HepG2 (cell line): ENCODE results near the gene TP53BP2. TPM values are rescaled to one million over a fixed set of nuclear protein-coding genes. Genes with fewer than 3 reads are reported as not detected.
"Not testable (repeated sequence)": the region's sequence is repeated elsewhere in the genome, so short reads cannot be mapped to it uniquely, and the experiment has no call there.

Experiments
- ATAC-seq: fragments of 200-7000 bp; cut with Tn5 transposase; 3 replicates; pipeline ENCODE4 v1.9.1; 2020; ENCODE audit warnings: mild to moderate bottlenecking, moderate library complexity
- BruUV-seq: library from RNA; stranded (reverse); fragments of 400-500 nt; replicated peaks from 2 replicates; lab custom pipeline; 2021; lab: Mats Ljungman, UMichigan
- CTCF ChIA-PET: fragments of 300-600 bp; formaldehyde crosslinking; extraction: SDS; loops from one replicate; lab custom pipeline; 2021; ENCODE audit warnings: low total read pairs, inconsistent platforms, low intra/inter-chr PET ratio; lab: Yijun Ruan, JAX
- POLR2A ChIA-PET: fragments of 350-600 bp; sonication (Branson Sonifier 250); formaldehyde crosslinking; loops from one replicate; lab custom pipeline; 2020; ENCODE audit warnings: antibody characterized with exemption, inconsistent platforms; lab: Yijun Ruan, JAX
- DNase-seq: peaks from one replicate; pipeline ENCODE4 v3.0.0-alpha.2; 2015; ENCODE audit warnings: low spot score
- FAIRE-seq: peaks from 3 replicates; lab custom pipeline; 2011; peaks lifted over from hg19 to GRCh38; lab: Jason Lieb, UNC
- H2AFZ ChIP-seq: one replicate; pipeline ENCODE4 v1.6.1; 2011; ENCODE audit warnings: low read length, inconsistent platforms
- H3K27ac ChIP-seq: fragments of 300-600 bp; 3 replicates; pipeline ENCODE4 v1.8.0; 2011; ENCODE audit warnings: mixed run types, mild to moderate bottlenecking, mixed read lengths, low read length, inconsistent platforms; ENCODE audit not compliant: insufficient read depth; ENCODE audit errors: extremely low read length
- H3K27me3 ChIP-seq, 2 experiments: fragments of 200-600 bp in 1 of 2; 2 replicates in 1 of 2; 3 replicates in 1 of 2; pipeline versions ENCODE4 v1.6.0 to v1.8.0; 2011; ENCODE audit warnings: low read length in 2 of 2, mild to moderate bottlenecking in 2 of 2, moderate library complexity in 2 of 2, inconsistent platforms in 1 of 2; ENCODE audit not compliant: insufficient read depth in 2 of 2, control insufficient read depth in 1 of 2
- H3K36me3 ChIP-seq, 2 experiments: fragments of 200-600 bp in 1 of 2; replicated peaks in 1 of 2; 2 replicates in 1 of 2; 3 replicates in 1 of 2; pipeline versions ENCODE4 v1.5.1 to v1.8.0; 2011; ENCODE audit warnings: low read length in 2 of 2, inconsistent platforms in 1 of 2; ENCODE audit not compliant: insufficient read depth in 2 of 2, control insufficient read depth in 1 of 2
- H3K4me1 ChIP-seq: 2 replicates; pipeline ENCODE4 v1.5.1; 2012; ENCODE audit warnings: low read length, inconsistent platforms; ENCODE audit not compliant: insufficient read depth
- H3K4me2 ChIP-seq: 2 replicates; pipeline ENCODE4 v1.6.0; 2011; ENCODE audit warnings: low read depth, low read length, inconsistent platforms
- H3K4me3 ChIP-seq, 3 experiments: fragments of 200-600 bp in 1 of 3; sonication (generic), shearing (Covaris generic) in 1 of 3; replicated peaks in 1 of 3; 2 replicates each; pipeline ENCODE4 v1.5.1; 2011 to 2016; ENCODE audit warnings: low read length in 3 of 3, inconsistent platforms in 2 of 3, low read depth in 2 of 3, mild to moderate bottlenecking in 2 of 3, control low read depth in 1 of 3, mixed read lengths in 1 of 3; ENCODE audit not compliant: insufficient read depth in 1 of 3
- H3K79me2 ChIP-seq: one replicate; pipeline ENCODE4 v1.6.1; 2011; ENCODE audit warnings: low read length, inconsistent platforms; ENCODE audit not compliant: insufficient read depth
- H3K9ac ChIP-seq: 2 replicates; pipeline ENCODE4 v1.6.0; 2011; ENCODE audit warnings: mild to moderate bottlenecking, low read depth, low read length, inconsistent platforms; ENCODE audit not compliant: insufficient read depth
- H3K9me3 ChIP-seq: 2 replicates; pipeline ENCODE4 v1.5.1; 2012; ENCODE audit warnings: mild to moderate bottlenecking, low read length
- H4K20me1 ChIP-seq: 2 replicates; pipeline ENCODE4 v1.6.0; 2011; ENCODE audit warnings: inconsistent platforms, mild to moderate bottlenecking, low read length, moderate library complexity; ENCODE audit not compliant: insufficient read depth
- KDM5B ChIP-seq: sonication (generic); formaldehyde crosslinking; IDR thresholded peaks from 2 replicates; pipeline ENCODE4 v1.4.0; 2020; ENCODE audit warnings: missing genetic modification reagents, mild to moderate bottlenecking, borderline replicate concordance
- SNAPC2 ChIP-seq: sonication (generic); formaldehyde crosslinking; IDR thresholded peaks from 2 replicates; pipeline ENCODE4 v1.8.1; 2022; ENCODE audit warnings: mild to moderate bottlenecking, missing genetic modification reagents
- ZNF367 ChIP-seq: sonication (generic); formaldehyde crosslinking; IDR thresholded peaks from 2 replicates; pipeline ENCODE4 v1.4.0; 2020; ENCODE audit warnings: missing genetic modification reagents, borderline replicate concordance
- ZSCAN12 ChIP-seq: sonication (generic); formaldehyde crosslinking; IDR thresholded peaks from 2 replicates; pipeline ENCODE4 v1.9.0; 2021; ENCODE audit warnings: mild to moderate bottlenecking, missing genetic modification reagents
- WGBS: methylation state at CpG from one replicate; pipeline ENCODE4 v1.1.6; 2017; ENCODE audit warnings: low lambda C conversion rate; 5-methylcytosine and 5-hydroxymethylcytosine counted together
- in situ Hi-C: cut with HindIII; loops from 2 replicates; pipeline ENCODE4 v1.10.0; 2017; ENCODE audit warnings: low pct_unique_long_range_greater_than_20kb; ENCODE audit not compliant: extremely low pct_ligation_motif_present
- intact Hi-C: fragments of 100-400 bp; cut with micrococcal nuclease; formaldehyde crosslinking; loops from one replicate; pipeline ENCODE4 v1.10.0; 2022; ENCODE audit not compliant: unreplicated experiment
- polyA plus RNA-seq, 8 experiments: library from polyadenylated mRNA; depleted of rRNA in 3 of 8; stranded (reverse) in 7 of 8; unstranded in 1 of 8; fragments of >200 nt; fragmentation: Illumina TruSeq in 4 of 8; extraction: Trizol in 4 of 8; gene quantifications; 2 replicates each; pipeline versions ENCODE4 v1.2.1 to v1.2.3, GENCODE V29; 2011 to 2016; ENCODE audit warnings: low read depth in 4 of 8, missing spikeins in 1 of 8, mixed read lengths in 1 of 8; ENCODE audit not compliant: insufficient read depth in 1 of 8
- total RNA-seq, 5 experiments: library from RNA; depleted of rRNA; stranded (reverse); fragments of >200 nt; fragmentation: Illumina TruSeq; extraction: Trizol; gene quantifications; 2 replicates each; pipeline ENCODE4 v1.2.3, GENCODE V29; 2016; ENCODE audit warnings: low read depth in 1 of 5
- TF ChIP-seq, protein P1 (sequence below): sonication (generic); formaldehyde crosslinking; IDR thresholded peaks from 2 replicates; pipeline ENCODE4 v1.5.1; 2020; ENCODE audit warnings: mild to moderate bottlenecking, missing genetic modification reagents, borderline replicate concordance
- TF ChIP-seq, protein P2 (sequence below): sonication (generic); formaldehyde crosslinking; IDR thresholded peaks from one replicate; pipeline ENCODE4 v1.5.1; 2020; ENCODE audit warnings: mild to moderate bottlenecking, missing genetic modification reagents; ENCODE audit errors: not compliant biosample characterization
- TF ChIP-seq, protein P3 (sequence below): IDR thresholded peaks from 2 replicates; pipeline ENCODE4 v1.6.1; 2018; ENCODE audit warnings: missing genetic modification reagents

The TP53BP2 gene
- total and polyA plus RNA-seq, 2 of the 13 experiments (the other 11 are each of a cell fraction or from before 2014, with no cell fraction given), result 10.0 to 14.0 TPM

DNA sequence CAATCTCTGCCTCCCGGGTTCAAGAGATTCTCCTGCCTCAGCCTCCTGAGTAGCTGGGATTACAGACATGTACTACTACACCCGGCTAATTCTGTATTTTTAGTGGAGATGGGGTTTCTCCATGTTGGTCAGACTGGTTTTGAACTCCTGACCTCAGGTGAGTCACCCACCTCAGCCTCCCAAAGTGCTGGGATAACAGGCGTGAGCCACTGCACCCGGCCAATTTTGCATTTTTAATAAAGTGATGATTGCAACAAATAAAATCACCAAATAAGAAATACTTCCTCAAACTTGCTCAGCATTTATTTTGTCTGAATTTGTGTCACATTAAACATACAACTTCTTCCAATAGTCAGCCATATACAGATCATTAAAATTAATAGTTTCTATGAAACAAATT, 35.8 kb downstream of the TP53BP2 start:
- ATAC-seq, H3K9me3 ChIP-seq, H3K4me2 ChIP-seq, H3K27me3 ChIP-seq, H4K20me1 ChIP-seq, H3K27ac ChIP-seq, H3K79me2 ChIP-seq, in situ Hi-C loops, FAIRE-seq, CTCF ChIA-PET, H3K4me3 ChIP-seq, H3K4me1 ChIP-seq, H3K9ac ChIP-seq, DNase-seq, POLR2A ChIA-PET, H2AFZ ChIP-seq: not testable (repeated sequence)
- TSS peak; percentile 27 for BruUV-seq
- 93% methylated on average over 4 of the region's 4 CpGs for WGBS
- intact Hi-C loops, result loop anchor here (2.0 kb wide), 1 partner anchor 37 kb away; no protein-coding TSS in a partner anchor
- peaks cover 3 to 44% of the 10 kb centered on the region in 2 experiments; a peak in 4 of 5 replicates for H3K36me3 ChIP-seq

DNA sequence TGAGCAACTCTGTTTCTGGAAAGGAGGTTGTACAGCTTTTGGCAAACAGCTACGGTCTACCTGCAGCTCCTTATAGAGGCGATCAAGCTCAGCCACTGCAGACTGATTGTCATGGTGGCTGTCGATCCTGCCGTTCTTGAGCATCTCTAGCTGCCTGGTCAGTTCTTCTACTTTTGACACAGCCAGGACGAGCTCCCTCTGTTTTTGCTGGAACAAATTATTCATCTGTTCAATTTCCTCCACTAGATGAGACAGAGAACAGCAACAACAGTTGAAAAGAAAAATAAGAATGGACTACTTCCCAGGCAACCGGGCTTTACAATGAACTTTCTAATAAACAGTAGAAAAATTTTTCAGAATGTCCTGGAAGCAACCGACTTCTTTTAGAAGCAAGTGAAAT, 42.5 kb downstream of the TP53BP2 start:
- ChIA-PET POLR2A (no interaction called here), CTCF (no interaction called here)
- FAIRE-seq, result no peak
- H3K27ac ChIP-seq, result no peak overlapping the region
- H3K36me3 ChIP-seq, result peaks cover 5 to 66% of the 10 kb centered on the region in 2 experiments; a peak in 4 of 5 replicates
- WGBS, result 96% methylated on average over 7 of the region's 7 CpGs
- no peak overlapping the region for H3K9ac ChIP-seq
- no peak for DNase-seq
- no peaks in the 10 kb centered on the region for H3K27me3 ChIP-seq
- in situ Hi-C loops (no loop called here), intact Hi-C loops (no loop called here)
- peaks cover 5% of the 10 kb centered on the region for H3K9me3 ChIP-seq
- no peak overlapping the region for H3K4me3 ChIP-seq
- no peak for ATAC-seq
- no peaks in the 10 kb centered on the region for H3K79me2 ChIP-seq
- no TSS peak for BruUV-seq
- H4K20me1 ChIP-seq, result no peaks in the 10 kb centered on the region
- H3K4me1 ChIP-seq, result no peaks in the 10 kb centered on the region
- H3K4me2 ChIP-seq, result no peak overlapping the region
- H2AFZ ChIP-seq, result no peak overlapping the region
- no peak for TF ChIP-seq KDM5B
- no peak for TF ChIP-seq SNAPC2 (CRISPR knock-in tag)
- TF ChIP-seq, protein P1, sequence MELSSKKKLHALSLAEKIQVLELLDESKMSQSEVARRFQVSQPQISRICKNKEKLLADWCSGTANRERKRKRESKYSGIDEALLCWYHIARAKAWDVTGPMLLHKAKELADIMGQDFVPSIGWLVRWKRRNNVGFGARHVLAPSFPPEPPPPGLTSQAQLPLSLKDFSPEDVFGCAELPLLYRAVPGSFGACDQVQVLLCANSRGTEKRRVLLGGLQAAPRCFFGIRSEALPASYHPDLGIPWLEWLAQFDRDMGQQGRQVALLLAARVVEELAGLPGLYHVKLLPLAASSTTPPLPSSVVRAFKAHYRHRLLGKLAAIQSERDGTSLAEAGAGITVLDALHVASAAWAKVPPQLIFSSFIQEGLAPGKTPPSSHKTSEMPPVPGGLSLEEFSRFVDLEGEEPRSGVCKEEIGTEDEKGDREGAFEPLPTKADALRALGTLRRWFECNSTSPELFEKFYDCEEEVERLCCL (CRISPR knock-in tag), result no peak
- TF ChIP-seq ZNF367 (CRISPR knock-in tag), result no peak
- TF ChIP-seq, protein P2, sequence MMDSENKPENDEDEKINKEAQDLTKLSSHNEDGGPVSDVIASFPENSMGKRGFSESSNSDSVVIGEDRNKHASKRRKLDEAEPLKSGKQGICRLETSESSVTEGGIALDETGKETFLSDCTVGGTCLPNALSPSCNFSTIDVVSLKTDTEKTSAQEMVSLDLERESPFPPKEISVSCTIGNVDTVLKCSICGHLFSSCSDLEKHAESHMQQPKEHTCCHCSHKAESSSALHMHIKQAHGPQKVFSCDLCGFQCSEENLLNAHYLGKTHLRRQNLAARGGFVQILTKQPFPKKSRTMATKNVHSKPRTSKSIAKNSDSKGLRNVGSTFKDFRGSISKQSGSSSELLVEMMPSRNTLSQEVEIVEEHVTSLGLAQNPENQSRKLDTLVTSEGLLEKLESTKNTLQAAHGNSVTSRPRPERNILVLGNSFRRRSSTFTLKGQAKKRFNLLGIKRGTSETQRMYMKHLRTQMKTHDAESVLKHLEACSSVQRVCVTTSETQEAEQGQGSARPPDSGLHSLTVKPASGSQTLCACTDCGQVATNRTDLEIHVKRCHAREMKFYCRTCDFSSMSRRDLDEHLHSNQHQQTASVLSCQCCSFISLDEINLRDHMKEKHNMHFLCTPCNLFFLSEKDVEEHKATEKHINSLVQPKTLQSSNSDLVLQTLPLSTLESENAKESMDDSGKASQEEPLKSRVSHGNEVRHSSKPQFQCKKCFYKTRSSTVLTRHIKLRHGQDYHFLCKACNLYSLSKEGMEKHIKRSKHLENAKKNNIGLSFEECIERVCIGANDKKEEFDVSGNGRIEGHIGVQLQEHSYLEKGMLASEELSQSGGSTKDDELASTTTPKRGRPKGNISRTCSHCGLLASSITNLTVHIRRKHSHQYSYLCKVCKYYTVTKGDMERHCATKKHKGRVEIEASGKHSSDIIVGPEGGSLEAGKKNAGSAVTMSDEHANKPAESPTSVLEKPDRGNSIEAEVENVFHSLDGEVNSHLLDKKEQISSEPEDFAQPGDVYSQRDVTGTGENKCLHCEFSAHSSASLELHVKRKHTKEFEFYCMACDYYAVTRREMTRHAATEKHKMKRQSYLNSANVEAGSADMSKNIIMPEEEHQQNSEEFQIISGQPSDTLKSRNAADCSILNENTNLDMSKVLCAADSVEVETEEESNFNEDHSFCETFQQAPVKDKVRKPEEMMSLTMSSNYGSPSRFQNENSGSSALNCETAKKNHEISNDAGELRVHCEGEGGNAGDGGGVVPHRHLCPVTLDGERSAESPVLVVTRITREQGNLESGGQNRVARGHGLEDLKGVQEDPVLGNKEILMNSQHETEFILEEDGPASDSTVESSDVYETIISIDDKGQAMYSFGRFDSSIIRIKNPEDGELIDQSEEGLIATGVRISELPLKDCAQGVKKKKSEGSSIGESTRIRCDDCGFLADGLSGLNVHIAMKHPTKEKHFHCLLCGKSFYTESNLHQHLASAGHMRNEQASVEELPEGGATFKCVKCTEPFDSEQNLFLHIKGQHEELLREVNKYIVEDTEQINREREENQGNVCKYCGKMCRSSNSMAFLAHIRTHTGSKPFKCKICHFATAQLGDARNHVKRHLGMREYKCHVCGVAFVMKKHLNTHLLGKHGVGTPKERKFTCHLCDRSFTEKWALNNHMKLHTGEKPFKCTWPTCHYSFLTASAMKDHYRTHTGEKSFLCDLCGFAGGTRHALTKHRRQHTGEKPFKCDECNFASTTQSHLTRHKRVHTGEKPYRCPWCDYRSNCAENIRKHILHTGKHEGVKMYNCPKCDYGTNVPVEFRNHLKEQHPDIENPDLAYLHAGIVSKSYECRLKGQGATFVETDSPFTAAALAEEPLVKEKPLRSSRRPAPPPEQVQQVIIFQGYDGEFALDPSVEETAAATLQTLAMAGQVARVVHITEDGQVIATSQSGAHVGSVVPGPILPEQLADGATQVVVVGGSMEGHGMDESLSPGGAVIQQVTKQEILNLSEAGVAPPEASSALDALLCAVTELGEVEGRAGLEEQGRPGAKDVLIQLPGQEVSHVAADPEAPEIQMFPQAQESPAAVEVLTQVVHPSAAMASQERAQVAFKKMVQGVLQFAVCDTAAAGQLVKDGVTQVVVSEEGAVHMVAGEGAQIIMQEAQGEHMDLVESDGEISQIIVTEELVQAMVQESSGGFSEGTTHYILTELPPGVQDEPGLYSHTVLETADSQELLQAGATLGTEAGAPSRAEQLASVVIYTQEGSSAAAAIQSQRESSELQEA, result no peak
- no peak for TF ChIP-seq ZSCAN12
- TF ChIP-seq, protein P3, sequence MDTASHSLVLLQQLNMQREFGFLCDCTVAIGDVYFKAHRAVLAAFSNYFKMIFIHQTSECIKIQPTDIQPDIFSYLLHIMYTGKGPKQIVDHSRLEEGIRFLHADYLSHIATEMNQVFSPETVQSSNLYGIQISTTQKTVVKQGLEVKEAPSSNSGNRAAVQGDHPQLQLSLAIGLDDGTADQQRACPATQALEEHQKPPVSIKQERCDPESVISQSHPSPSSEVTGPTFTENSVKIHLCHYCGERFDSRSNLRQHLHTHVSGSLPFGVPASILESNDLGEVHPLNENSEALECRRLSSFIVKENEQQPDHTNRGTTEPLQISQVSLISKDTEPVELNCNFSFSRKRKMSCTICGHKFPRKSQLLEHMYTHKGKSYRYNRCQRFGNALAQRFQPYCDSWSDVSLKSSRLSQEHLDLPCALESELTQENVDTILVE (CRISPR knock-in tag), result no peak
